ENCODE measurements around the gene DBP.

The DBP gene

GRCh38 chr19:48617146-48617937 is 19.8 kb downstream of the DBP start:
- TF ChIP-seq REST (IDR thresholded peaks at IDR 0.05; ENCODE audit: insufficient read depth in 1 of 2, low read depth in 2 of 2, low read length in 2 of 2) (no peak), POLR2AphosphoS5 (IDR thresholded peaks at IDR 0.05; ENCODE audit: low read depth, low read length) (no peak), FOXP2 (optimal IDR thresholded peaks at IDR 0.05; ENCODE audit: borderline replicate concordance, extremely low read depth, extremely low read length, insufficient read depth) (no peak), SIN3A (IDR thresholded peaks at IDR 0.05; ENCODE audit: borderline replicate concordance, insufficient read depth, low read length) (no peak), TAF1 (IDR thresholded peaks at IDR 0.05; ENCODE audit: borderline replicate concordance, insufficient read depth, low read length) (no peak)

GRCh38 chr19:48616491-48617056 is 20.6 kb downstream of the DBP start:
- TF ChIP-seq TAF1 (IDR thresholded peaks at IDR 0.05; ENCODE audit: borderline replicate concordance, insufficient read depth, low read length) (no peak), FOXP2 (optimal IDR thresholded peaks at IDR 0.05; ENCODE audit: borderline replicate concordance, extremely low read depth, extremely low read length, insufficient read depth) (no peak), POLR2AphosphoS5 (IDR thresholded peaks at IDR 0.05; ENCODE audit: low read depth, low read length) (no peak), REST (IDR thresholded peaks at IDR 0.05; ENCODE audit: insufficient read depth in 1 of 2, low read depth in 2 of 2, low read length in 2 of 2) (no peak), SIN3A (IDR thresholded peaks at IDR 0.05; ENCODE audit: borderline replicate concordance, insufficient read depth, low read length) (no peak)

GRCh38 chr19:48616041-48616436 is 21.1 kb downstream of the DBP start:
- no peak for TF ChIP-seq REST (IDR thresholded peaks at IDR 0.05; ENCODE audit: insufficient read depth in 1 of 2, low read depth in 2 of 2, low read length in 2 of 2)
- no peak for TF ChIP-seq FOXP2 (optimal IDR thresholded peaks at IDR 0.05; ENCODE audit: borderline replicate concordance, extremely low read depth, extremely low read length, insufficient read depth)
- TF ChIP-seq SIN3A (IDR thresholded peaks at IDR 0.05; ENCODE audit: borderline replicate concordance, insufficient read depth, low read length): no peak
- peak; percentile 62; the same call in 1 of the 2 replicates for TF ChIP-seq POLR2AphosphoS5 (IDR thresholded peaks at IDR 0.05; ENCODE audit: low read depth, low read length)
- TF ChIP-seq TAF1 (IDR thresholded peaks at IDR 0.05; ENCODE audit: borderline replicate concordance, insufficient read depth, low read length): no peak

- TF ChIP-seq FOXP2 (optimal IDR thresholded peaks at IDR 0.05; ENCODE audit: borderline replicate concordance, extremely low read depth, extremely low read length, insufficient read depth): no peak
- TF ChIP-seq REST (IDR thresholded peaks at IDR 0.05; ENCODE audit: insufficient read depth in 1 of 2, low read depth in 2 of 2, low read length in 2 of 2): no peak
- TF ChIP-seq SIN3A (IDR thresholded peaks at IDR 0.05; ENCODE audit: borderline replicate concordance, insufficient read depth, low read length): no peak
- no peak for TF ChIP-seq TAF1 (IDR thresholded peaks at IDR 0.05; ENCODE audit: borderline replicate concordance, insufficient read depth, low read length)
- TF ChIP-seq POLR2AphosphoS5 (IDR thresholded peaks at IDR 0.05; ENCODE audit: low read depth, low read length): no peak
Measured at GRCh38 chr19:48615231-48616040, 21.7 kb downstream of the DBP start.
